IMR-90 (cell line): ENCODE measurements around the gene CACNA1G. TPM values are rescaled to one million over a fixed set of nuclear protein-coding genes. Genes with fewer than 3 reads are reported as not detected.

Source experiments
- FOS ChIP-seq: fragments of 150-350 bp; IDR thresholded peaks from 2 replicates; pipeline ENCODE4 v1.6.1; 2016; ENCODE audit warnings: low read depth, low read length
- MAFK ChIP-seq: IDR thresholded peaks from 2 replicates; pipeline ENCODE4 v1.6.1; 2012; ENCODE audit warnings: low read depth, low read length, improper control_type of control experiment
- POLR2A ChIP-seq: IDR thresholded peaks from 2 replicates; pipeline ENCODE4 v1.6.1; 2012; ENCODE audit warnings: mild to moderate bottlenecking, low read depth, low read length
- RCOR1 ChIP-seq: IDR thresholded peaks from 2 replicates; pipeline ENCODE4 v1.6.1; 2012; ENCODE audit warnings: mild to moderate bottlenecking, low read length, improper control_type of control experiment; ENCODE audit not compliant: insufficient replicate concordance
- RFX5 ChIP-seq: IDR thresholded peaks from 2 replicates; pipeline ENCODE4 v1.8.0; 2012; ENCODE audit warnings: low read depth, mild to moderate bottlenecking, low read length, moderate library complexity
- SMC3 ChIP-seq: fragments of 150-350 bp; IDR thresholded peaks from 2 replicates; pipeline ENCODE4 v1.6.1; 2016; ENCODE audit warnings: low read depth, mild to moderate bottlenecking, antibody characterized with exemption, low read length, moderate library complexity
- polyA plus RNA-seq, 3 experiments: library from polyadenylated mRNA; depleted of rRNA; stranded (reverse); fragments of >200 nt; gene quantifications; 2 replicates each; pipeline ENCODE4 v1.2.3, GENCODE V29; 2012; ENCODE audit warnings: low replicate concordance in 1 of 3
- total RNA-seq: library from RNA; depleted of rRNA; stranded (reverse); fragments of >200 nt; gene quantifications from 2 replicates; pipeline ENCODE4 v1.2.3, GENCODE V29; 2012
- TF ChIP-seq, protein P1 (sequence below): fragments of 150-350 bp; IDR thresholded peaks from 2 replicates; pipeline ENCODE4 v1.6.1; 2017; ENCODE audit warnings: mild to moderate bottlenecking, antibody characterized with exemption, low read length, low read depth

CACNA1G gene
- total and polyA plus RNA-seq, 2 of the 4 experiments (the other 2 are of a cell fraction): under 0.01 to 0.03 TPM

GRCh38 chr17:50537721-50538548, 22.6 kb upstream of the CACNA1G start (continued):
- TF ChIP-seq, protein P1, sequence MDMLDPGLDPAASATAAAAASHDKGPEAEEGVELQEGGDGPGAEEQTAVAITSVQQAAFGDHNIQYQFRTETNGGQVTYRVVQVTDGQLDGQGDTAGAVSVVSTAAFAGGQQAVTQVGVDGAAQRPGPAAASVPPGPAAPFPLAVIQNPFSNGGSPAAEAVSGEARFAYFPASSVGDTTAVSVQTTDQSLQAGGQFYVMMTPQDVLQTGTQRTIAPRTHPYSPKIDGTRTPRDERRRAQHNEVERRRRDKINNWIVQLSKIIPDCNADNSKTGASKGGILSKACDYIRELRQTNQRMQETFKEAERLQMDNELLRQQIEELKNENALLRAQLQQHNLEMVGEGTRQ: no peak
- no peak for TF ChIP-seq POLR2A
- no peak for TF ChIP-seq FOS
- no peak for TF ChIP-seq MAFK
- TF ChIP-seq RCOR1: no peak
- no peak for TF ChIP-seq SMC3
- TF ChIP-seq RFX5: no peak
